Activated B cell treated with CpG ODN at 0.5 μM for 24 hours (primary cell): ENCODE measurements around the gene TM9SF2. TPM values are rescaled to one million over a fixed set of nuclear protein-coding genes. Genes with fewer than 3 reads are reported as not detected.
"Not testable (repeated sequence)": the region's sequence is repeated elsewhere in the genome, so short reads cannot be mapped to it uniquely, and the experiment has no call there.

ENCODE experiments used
- ATAC-seq: fragments of 200-7000 bp; cut with Tn5 transposase; one replicate; pipeline ENCODE4 v1.10.0; 2021; ENCODE audit warnings: low read depth, mild to moderate bottlenecking, moderate library complexity
- CTCF ChIA-PET: fragments of 350-600 bp; sonication (Branson Sonifier 250); formaldehyde crosslinking; loops from one replicate; lab custom pipeline; 2021; ENCODE audit warnings: antibody characterized with exemption; lab: Charles Lee
- POLR2A ChIA-PET: fragments of 350-600 bp; sonication (Branson Sonifier 250); formaldehyde crosslinking; loops from one replicate; lab custom pipeline; 2021; ENCODE audit warnings: antibody characterized with exemption; lab: Charles Lee
- DNase-seq: peaks from one replicate; pipeline ENCODE4 v3.0.0; 2022
- H3K27ac Mint-ChIP-seq: one replicate; pipeline ENCODE4 v1.8.0; 2020; ENCODE audit warnings: mixed read lengths
- H3K27me3 Mint-ChIP-seq: one replicate; pipeline ENCODE4 v1.8.0; 2021; ENCODE audit warnings: mixed read lengths
- H3K36me3 Mint-ChIP-seq: one replicate; pipeline ENCODE4 v1.8.0; 2021; ENCODE audit warnings: low read depth, mixed read lengths
- H3K4me1 Mint-ChIP-seq: one replicate; pipeline ENCODE4 v1.8.0; 2021; ENCODE audit warnings: mixed read lengths
- H3K4me3 Mint-ChIP-seq: one replicate; pipeline ENCODE4 v1.8.0; 2020; ENCODE audit warnings: mild to moderate bottlenecking, mixed read lengths
- H3K9me3 Mint-ChIP-seq: one replicate; pipeline ENCODE4 v1.8.0; 2020; ENCODE audit warnings: mixed read lengths
- CTCF ChIP-seq: fragments of 200-600 bp; IDR thresholded peaks from one replicate; pipeline ENCODE4 v1.8.0; 2022; ENCODE audit warnings: antibody characterized with exemption, mild to moderate bottlenecking
- intact Hi-C: fragments of 100-400 bp; cut with micrococcal nuclease; formaldehyde crosslinking; loops from one replicate; pipeline ENCODE4 v1.15.1; 2024
- total RNA-seq: library from RNA; stranded (reverse); gene quantifications from 2 replicates; pipeline ENCODE4 v1.2.3, GENCODE V29; 2022

The TM9SF2 gene
- total RNA-seq, result 68.1 and 76.0 TPM in 2 replicates

GRCh38 chr13:99501184-99501847, at the start of gene TM9SF2:
Gene TM9SF2 (plus strand): TSS chr13:99501472. CDS start chr13:99501607, 135 bp downstream.
- peak; percentile 61 for ATAC-seq

GRCh38 chr13:99454518-99455183, 46.6 kb upstream of the TM9SF2 start:
- no peak overlapping the region for H3K4me3 Mint-ChIP-seq
- DNase-seq (no peak), ATAC-seq (no peak)
- H3K4me1 Mint-ChIP-seq, result no peaks in the 10 kb centered on the region
- ChIA-PET CTCF (no interaction called here), POLR2A (interaction anchor here (0.7 kb wide), 1 partner anchor 90 kb away, joined by 3 read pairs; no protein-coding TSS in a partner anchor)
- no peak overlapping the region for H3K27ac Mint-ChIP-seq
- no peaks in the 10 kb centered on the region for H3K36me3 Mint-ChIP-seq
- peaks cover 8% of the 10 kb centered on the region for H3K9me3 Mint-ChIP-seq
- TF ChIP-seq CTCF, result no peak
- no peaks in the 10 kb centered on the region for H3K27me3 Mint-ChIP-seq
- intact Hi-C loops, result no loop called here

More at GRCh38 chr13:99501184-99501847, at the start of gene TM9SF2:
- peaks cover 17% of the 10 kb centered on the region for H3K36me3 Mint-ChIP-seq
- peak within 1 kb of the TSS; percentile 97 for H3K4me3 Mint-ChIP-seq
- TF ChIP-seq CTCF, result no peak
- peaks cover 84% of the 10 kb centered on the region for H3K4me1 Mint-ChIP-seq
- H3K27ac Mint-ChIP-seq, result peak within 1 kb of the TSS; percentile 97
- DNase-seq, result peak; percentile 98
- intact Hi-C loops, result loop anchor here (1.0 to 5.0 kb wide), 4 partner anchors 15 to 244 kb away; partner anchors contain the start of gene GPR18
- no peaks in the 10 kb centered on the region for H3K27me3 Mint-ChIP-seq
- POLR2A ChIA-PET, result interaction anchor here (0.5 to 1.6 kb wide), 14 partner anchors 23 to 736 kb away, joined by 3 to 11 read pairs (median 3); partner anchors contain the start of genes CLYBL, GPR183 and UBAC2
- CTCF ChIA-PET, result interaction anchor here (0.6 to 1.8 kb wide), 3 partner anchors 59 to 248 kb away, joined by 3 to 6 read pairs (median 3); no protein-coding TSS in a partner anchor
- peaks cover 3% of the 10 kb centered on the region for H3K9me3 Mint-ChIP-seq

GRCh38 chr13:99459099-99459850, 42.0 kb upstream of the TM9SF2 start:
- POLR2A ChIA-PET, result no interaction called here
- DNase-seq, result no peak
- intact Hi-C loops, result no loop called here
- peaks cover 12% of the 10 kb centered on the region for H3K4me1 Mint-ChIP-seq
- H3K27ac Mint-ChIP-seq, result no peak overlapping the region
- TF ChIP-seq CTCF, result no peak
- H3K27me3 Mint-ChIP-seq, result no peaks in the 10 kb centered on the region
- no peaks in the 10 kb centered on the region for H3K36me3 Mint-ChIP-seq
- ATAC-seq, result no peak
- CTCF ChIA-PET, result no interaction called here
- peaks cover 8% of the 10 kb centered on the region for H3K9me3 Mint-ChIP-seq
- no peak overlapping the region for H3K4me3 Mint-ChIP-seq

- ATAC-seq, H3K9me3 Mint-ChIP-seq, DNase-seq, POLR2A ChIA-PET, H3K27me3 Mint-ChIP-seq, H3K36me3 Mint-ChIP-seq, CTCF ChIA-PET, H3K4me3 Mint-ChIP-seq: not testable (repeated sequence)
- peaks cover 25% of the 10 kb centered on the region for H3K4me1 Mint-ChIP-seq
- peak overlapping the region; percentile 46 for H3K27ac Mint-ChIP-seq
- intact Hi-C loops, result loop anchor here (1.0 to 5.0 kb wide), 2 partner anchors 9 to 36 kb away; no protein-coding TSS in a partner anchor
Observed at GRCh38 chr13:99460802-99461201, 40.5 kb upstream of the TM9SF2 start.

- CTCF ChIA-PET, result no interaction called here
- H3K9me3 Mint-ChIP-seq, result no peaks in the 10 kb centered on the region
- H3K4me1 Mint-ChIP-seq, result peaks cover 25% of the 10 kb centered on the region
- no peak for DNase-seq
- H3K4me3 Mint-ChIP-seq, result no peak overlapping the region
- intact Hi-C loops, result loop anchor here (5.0 kb wide), 1 partner anchor 33 kb away; no protein-coding TSS in a partner anchor
- no peak for TF ChIP-seq CTCF
- H3K27me3 Mint-ChIP-seq, result no peaks in the 10 kb centered on the region
- POLR2A ChIA-PET, result no interaction called here
- ATAC-seq, result no peak
- no peaks in the 10 kb centered on the region for H3K36me3 Mint-ChIP-seq
- no peak overlapping the region for H3K27ac Mint-ChIP-seq
Observed at GRCh38 chr13:99463646-99464397, 37.5 kb upstream of the TM9SF2 start.
